ENCODE results near the gene HMG20B.

HMG20B gene

DNA sequence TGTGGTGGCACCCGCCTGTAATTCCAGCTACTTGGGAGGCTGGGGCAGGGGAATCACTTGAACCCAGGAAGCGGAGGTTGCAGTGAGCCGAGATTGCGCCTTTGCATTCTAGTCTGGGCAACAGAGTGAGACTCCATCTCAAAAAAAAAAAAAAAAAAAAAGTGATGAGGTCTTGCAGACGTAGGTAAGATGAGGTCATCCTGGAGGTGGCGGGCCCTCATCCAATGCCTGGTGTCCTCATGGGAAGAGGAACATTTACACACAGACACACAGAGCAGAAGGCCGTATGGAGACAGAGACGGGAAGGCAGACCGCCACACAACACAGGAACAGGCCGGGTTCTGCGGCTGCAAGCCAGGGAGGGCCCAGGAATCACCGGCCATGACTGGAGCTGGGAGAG, 49.5 kb downstream of the HMG20B start:
- DNase-seq, result no peak

DNA sequence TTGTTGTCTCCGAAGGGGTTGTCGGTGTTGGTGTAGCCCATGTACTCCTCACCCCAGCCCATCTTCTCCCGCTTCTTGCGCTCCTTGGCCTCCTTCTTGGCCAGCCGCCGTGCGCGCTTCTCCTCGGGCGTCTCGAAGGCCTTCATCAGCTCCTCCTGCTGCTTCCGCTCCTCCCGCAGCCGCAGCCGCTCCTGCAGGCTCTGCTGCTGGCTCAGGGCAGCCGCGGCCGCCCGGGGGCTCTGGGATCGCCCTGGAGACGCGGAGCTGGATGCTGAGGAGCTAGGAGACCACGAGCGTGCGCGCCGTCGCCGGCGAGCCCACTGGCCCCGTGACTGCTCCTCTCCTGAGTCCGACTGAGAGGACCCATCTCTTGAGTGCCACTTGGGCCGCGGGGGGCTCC, 51.0 kb downstream of the HMG20B start:
- DNase-seq, result no peak

DNA sequence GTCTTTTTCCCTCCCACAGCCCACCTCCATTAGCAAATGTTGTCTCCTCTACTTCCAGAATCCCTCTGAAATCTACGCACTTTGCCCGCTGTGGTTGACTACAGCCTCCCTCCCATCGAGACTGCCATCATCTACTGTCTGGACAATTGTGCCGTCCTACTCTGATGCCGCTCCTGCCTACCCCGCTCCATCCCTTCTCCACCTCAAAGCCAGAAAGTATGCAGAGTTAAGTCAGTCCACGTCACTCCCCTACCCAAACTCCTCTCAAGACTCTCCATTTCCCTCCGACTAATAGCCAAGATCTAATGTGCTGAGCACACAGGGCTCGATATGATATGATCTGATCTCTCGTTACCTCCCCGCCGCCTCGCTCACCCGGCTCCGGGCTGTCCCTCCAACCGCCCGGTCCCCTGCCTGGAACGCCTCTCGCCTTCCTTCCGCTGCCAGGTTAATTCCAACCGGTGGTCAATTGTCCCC, 53.3 kb downstream of the HMG20B start:
- no peak for DNase-seq

DNA sequence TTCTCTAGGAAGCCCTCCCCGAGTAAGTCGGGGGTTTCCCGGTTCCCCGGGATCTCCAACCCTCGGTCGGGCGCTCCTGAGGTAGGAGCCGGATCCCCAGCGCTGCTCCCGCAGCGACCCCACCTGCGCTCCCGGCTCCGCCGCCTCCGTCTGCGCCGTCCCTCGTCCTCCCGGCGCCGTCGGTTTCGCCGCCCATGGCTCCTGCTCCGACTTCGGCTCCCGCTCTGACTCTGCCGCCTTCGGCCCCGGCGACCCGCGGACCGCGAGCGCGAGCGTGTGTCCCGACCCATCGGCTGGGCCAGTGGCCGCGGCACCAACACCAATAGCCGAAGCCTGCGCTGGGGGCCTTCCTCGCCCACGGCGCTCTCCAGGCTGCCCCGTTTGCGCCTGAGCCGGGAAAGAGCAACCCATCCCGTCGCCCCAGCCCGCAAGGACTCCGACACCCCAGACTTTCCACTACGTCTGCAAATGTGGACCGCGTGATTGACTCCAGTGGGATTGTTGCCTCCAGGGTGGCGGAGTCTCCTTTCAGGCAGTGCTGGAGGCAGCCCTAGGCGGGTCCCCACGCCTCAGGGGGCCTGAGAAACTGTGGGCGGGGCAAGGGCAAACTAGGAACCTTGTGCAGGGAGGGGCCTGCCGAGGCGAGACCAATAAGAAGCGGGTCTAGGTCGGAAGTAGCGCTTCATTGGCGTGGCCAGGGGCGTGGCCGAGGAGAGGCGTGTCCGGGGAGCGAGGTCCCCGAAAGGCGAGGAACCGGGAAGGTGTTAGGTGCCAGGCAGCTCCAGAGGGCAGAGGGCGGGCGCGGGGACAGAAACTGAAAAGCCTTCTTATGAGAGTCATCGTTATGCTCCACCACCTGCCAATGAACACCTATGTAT, 54.0 kb downstream of the HMG20B start, which contains the start of gene CACTIN:
CACTIN (minus strand) TSS at position 318 of the 878 bp plus-strand sequence; CDS start at position 290, 28 bp downstream.
- DNase-seq, result peak; percentile 87

DNA sequence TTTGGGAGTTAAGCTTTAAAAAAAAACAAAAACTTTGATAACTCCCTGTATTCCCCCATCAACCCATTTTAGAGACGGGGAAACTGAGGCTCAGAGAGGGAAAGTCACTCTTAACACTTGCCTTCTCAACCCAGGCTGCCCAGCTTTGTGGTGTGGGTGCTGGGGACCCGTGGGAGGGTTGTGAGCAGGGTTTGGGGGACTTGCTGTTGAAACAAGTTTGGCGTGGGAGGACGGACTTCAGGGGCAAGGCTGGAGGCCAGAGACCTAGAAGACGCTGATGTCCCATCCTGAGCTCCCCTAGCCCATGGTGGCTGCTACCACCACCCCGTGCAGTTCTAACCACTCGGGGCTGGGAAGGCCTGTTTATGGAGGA, 54.6 kb downstream of the HMG20B start:
- no peak for DNase-seq

Measured in NCI-H510A treated with DMSO at 0.1 percent for 48 hours (cell line).